Type B pancreatic cell (in vitro differentiated cells): Measurements from ENCODE around the gene RIPOR2. TPM values are rescaled to one million over a fixed set of nuclear protein-coding genes. Genes with fewer than 3 reads are reported as not detected.

Source experiments
- DNase-seq: peaks from one replicate; pipeline ENCODE4 v3.0.0; 2021; ENCODE audit warnings: mixed read lengths; ENCODE audit not compliant: unreplicated experiment; ENCODE audit errors: extremely low spot score
- H3K27ac Mint-ChIP-seq: 2 replicates; pipeline ENCODE4 v1.8.0; 2021; ENCODE audit warnings: mild to moderate bottlenecking, mixed read lengths
- H3K27me3 Mint-ChIP-seq: 2 replicates; pipeline ENCODE4 v1.8.0; 2021; ENCODE audit warnings: mixed read lengths
- H3K36me3 Mint-ChIP-seq: 2 replicates; pipeline ENCODE4 v1.8.0; 2021; ENCODE audit warnings: mixed read lengths
- H3K4me1 Mint-ChIP-seq: one replicate; pipeline ENCODE4 v1.8.0; 2021; ENCODE audit warnings: mixed read lengths; ENCODE audit not compliant: unreplicated experiment
- H3K4me3 Mint-ChIP-seq: 2 replicates; pipeline ENCODE4 v1.8.0; 2021; ENCODE audit warnings: mild to moderate bottlenecking, mixed read lengths
- H3K9me3 Mint-ChIP-seq: 2 replicates; pipeline ENCODE4 v1.8.0; 2021; ENCODE audit warnings: mixed read lengths
- total RNA-seq: library from RNA; stranded (reverse); gene quantifications from 2 replicates; pipeline ENCODE4 v1.2.1, GENCODE V29; 2021; ENCODE audit warnings: low replicate concordance
- TF ChIP-seq, protein P1 (sequence below): fragments of 200-600 bp; sonication (generic); conservative IDR thresholded peaks from 2 replicates; pipeline ENCODE4 v1.5.0; 2021; ENCODE audit warnings: antibody characterized with exemption, mild to moderate bottlenecking

The RIPOR2 gene
- total RNA-seq, 1 donor from 2014 or later: 4.2 TPM

DNA sequence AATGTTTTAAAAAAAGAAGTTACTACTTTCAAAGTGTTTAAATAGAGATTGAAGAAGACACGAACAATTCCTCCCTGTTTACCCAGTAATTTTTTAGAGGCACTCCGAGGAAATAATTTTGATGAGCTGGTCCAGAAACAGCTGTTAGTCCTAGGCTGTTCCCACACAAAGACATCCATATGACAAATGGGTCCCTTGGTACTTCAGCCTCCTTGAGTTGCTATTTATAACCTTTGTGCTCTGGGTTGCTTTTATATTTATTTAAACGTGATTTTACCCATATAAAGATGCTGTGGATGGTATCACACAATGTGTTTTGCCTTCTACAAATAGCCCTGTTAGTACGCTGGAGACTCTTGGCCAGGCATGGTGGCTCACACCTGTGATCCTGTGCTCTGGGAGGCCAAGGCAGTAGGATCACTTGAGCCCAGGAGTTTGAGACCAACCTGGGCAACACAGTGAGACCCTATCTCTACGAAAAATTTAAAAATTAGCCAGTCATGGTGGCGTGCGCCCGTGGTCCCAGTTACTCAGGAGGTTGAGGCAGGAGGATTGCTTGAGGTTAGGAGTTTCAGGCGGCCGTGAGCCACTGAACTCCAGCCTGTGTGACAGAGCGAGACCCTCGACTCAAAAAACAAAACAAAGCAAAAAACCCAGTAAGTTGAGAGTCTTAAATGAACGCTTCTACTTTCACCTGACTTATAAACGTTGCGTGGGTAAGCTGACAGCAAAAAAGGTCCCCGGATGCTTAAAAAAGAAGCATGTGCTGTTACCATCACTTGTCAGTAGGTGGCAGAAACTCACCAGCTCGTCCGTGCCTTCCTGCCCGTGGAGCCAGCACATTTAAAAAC lies 80.1 kb downstream of the RIPOR2 start:
- no peaks in the 10 kb centered on the region for H3K9me3 Mint-ChIP-seq
- no peaks in the 10 kb centered on the region for H3K36me3 Mint-ChIP-seq
- H3K27ac Mint-ChIP-seq: no peak overlapping the region
- no peak overlapping the region for H3K4me3 Mint-ChIP-seq
- TF ChIP-seq, protein P1, sequence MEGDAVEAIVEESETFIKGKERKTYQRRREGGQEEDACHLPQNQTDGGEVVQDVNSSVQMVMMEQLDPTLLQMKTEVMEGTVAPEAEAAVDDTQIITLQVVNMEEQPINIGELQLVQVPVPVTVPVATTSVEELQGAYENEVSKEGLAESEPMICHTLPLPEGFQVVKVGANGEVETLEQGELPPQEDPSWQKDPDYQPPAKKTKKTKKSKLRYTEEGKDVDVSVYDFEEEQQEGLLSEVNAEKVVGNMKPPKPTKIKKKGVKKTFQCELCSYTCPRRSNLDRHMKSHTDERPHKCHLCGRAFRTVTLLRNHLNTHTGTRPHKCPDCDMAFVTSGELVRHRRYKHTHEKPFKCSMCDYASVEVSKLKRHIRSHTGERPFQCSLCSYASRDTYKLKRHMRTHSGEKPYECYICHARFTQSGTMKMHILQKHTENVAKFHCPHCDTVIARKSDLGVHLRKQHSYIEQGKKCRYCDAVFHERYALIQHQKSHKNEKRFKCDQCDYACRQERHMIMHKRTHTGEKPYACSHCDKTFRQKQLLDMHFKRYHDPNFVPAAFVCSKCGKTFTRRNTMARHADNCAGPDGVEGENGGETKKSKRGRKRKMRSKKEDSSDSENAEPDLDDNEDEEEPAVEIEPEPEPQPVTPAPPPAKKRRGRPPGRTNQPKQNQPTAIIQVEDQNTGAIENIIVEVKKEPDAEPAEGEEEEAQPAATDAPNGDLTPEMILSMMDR: peak; percentile 92
- DNase-seq: no peak
- H3K4me1 Mint-ChIP-seq: peaks cover 23% of the 10 kb centered on the region
- no peaks in the 10 kb centered on the region for H3K27me3 Mint-ChIP-seq

DNA sequence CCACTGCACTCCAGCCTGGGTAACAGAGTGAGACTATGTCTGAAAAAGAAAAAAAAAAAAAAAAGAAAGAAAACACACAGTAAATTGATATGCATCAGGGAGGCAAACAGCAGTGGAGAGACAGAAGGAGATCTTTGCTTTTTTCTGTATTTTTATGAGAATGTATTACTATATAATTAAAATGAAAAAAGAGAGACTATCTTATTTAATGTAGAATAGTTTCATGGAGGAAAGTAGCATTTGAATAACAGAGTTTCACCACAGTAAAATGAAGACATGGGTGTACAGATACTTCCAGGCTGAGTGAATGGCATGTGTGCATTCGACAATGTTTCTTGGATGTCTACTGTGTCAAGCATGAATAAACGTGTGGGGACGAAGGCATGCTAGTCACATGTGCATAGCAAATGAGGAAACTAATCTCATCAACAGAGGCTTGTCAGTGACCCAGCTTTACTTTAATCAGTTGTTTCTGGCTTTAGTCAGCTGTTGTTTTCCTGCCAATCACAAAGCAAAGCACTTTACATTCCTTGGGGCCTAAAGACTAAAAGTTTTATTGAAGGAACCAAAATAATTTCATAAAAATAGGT lies 81.6 kb downstream of the RIPOR2 start:
- DNase-seq: no peak
- Mint-ChIP-seq H3K4me1 (peaks cover 12% of the 10 kb centered on the region), H3K27me3 (no peaks in the 10 kb centered on the region), H3K4me3 (no peak overlapping the region), H3K27ac (no peak overlapping the region), H3K36me3 (no peaks in the 10 kb centered on the region), H3K9me3 (no peaks in the 10 kb centered on the region)
- TF ChIP-seq, protein P1: no peak

DNA sequence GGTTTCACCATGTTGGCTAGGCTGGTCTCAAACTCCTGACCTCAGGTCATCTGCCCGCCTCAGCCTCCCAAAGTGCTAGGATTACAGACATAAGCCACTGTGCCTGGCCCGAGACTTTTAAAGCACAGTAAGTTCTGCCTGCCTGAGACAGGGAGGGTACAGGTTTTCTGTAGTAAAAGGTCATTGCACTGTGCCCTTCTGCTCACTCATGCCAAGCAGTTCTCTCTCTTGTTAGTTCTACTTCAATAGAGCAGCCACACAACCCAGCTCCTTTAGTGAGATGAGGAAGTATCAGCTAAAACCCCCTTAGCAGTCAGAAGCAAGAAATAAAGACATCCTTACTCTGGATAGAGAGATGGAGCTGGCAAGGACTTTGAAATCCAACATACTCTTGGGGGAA lies 84.7 kb downstream of the RIPOR2 start:
- Mint-ChIP-seq H3K4me3 (no peak overlapping the region), H3K4me1 (peaks cover 13% of the 10 kb centered on the region), H3K9me3 (no peaks in the 10 kb centered on the region), H3K27ac (no peak overlapping the region), H3K36me3 (no peaks in the 10 kb centered on the region), H3K27me3 (no peaks in the 10 kb centered on the region)
- TF ChIP-seq, protein P1: no peak
- DNase-seq: no peak

DNA sequence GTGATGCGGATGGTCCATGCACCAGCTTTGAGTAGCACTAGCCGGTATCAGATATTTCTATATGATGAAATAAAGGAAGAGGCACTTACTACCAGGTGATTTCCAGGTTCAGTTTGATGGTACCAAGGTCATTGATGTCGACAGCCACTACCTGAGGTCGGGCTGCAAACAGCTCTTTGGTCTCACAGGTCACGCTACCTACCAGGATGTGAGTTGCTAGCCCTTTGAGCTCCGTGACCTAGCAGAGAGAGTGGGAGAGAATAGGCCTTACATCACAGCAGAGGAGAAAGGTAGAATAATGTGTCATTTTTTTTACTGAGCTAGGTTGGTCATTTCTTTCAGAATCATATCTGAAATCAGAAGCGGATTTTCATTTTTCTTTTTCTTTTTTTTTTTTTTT lies 86.0 kb downstream of the RIPOR2 start:
- DNase-seq: no peak
- no peaks in the 10 kb centered on the region for H3K36me3 Mint-ChIP-seq
- H3K4me3 Mint-ChIP-seq: no peak overlapping the region
- TF ChIP-seq, protein P1: no peak
- no peaks in the 10 kb centered on the region for H3K9me3 Mint-ChIP-seq
- H3K4me1 Mint-ChIP-seq: peaks cover 7% of the 10 kb centered on the region
- H3K27ac Mint-ChIP-seq: no peak overlapping the region
- H3K27me3 Mint-ChIP-seq: no peaks in the 10 kb centered on the region

DNA sequence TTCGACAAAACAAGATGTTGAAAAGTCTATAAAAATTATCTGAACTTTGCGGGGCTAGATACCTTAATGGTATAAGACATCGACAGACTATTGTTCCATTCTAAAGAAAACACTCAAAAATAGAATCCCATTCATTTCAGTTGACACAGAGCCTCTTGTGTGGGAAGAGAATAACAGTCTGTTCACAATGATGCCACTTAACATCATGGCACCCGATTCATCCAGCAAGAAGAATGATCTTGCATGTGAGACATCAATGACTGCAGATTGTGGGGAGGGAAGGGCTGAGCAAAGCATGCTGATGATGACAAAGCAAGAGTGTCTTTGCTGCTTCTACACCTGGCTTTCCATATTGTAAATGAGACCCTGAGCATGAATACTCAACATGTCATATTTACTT lies 87.3 kb downstream of the RIPOR2 start:
- Mint-ChIP-seq H3K4me3 (no peak overlapping the region), H3K27me3 (no peaks in the 10 kb centered on the region), H3K9me3 (no peaks in the 10 kb centered on the region), H3K4me1 (peaks cover 14% of the 10 kb centered on the region), H3K36me3 (no peaks in the 10 kb centered on the region), H3K27ac (no peak overlapping the region)
- DNase-seq: no peak
- TF ChIP-seq, protein P1: no peak
